Measurements from ENCODE around the gene ELAVL3.

The ELAVL3 gene

DNA sequence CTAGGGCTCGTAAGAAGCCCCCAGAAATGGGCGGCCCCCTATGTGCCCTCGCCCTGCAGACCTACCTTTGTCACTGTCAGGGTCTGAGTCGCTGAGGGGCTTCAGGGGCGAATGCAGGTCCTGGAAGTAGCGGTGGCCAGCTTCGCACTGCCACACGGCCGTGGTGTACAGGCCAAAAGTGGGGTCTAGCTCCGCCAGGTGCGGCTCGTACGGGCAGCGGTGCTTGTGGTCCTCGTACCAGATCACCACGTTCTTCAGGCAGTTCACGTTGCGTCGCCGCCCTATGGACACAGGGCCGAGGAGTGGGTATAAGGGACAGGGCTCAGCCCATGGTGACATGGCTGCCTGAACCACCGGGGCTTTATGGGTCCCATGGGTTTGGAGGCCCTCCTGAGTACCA lies 15.0 kb upstream of the ELAVL3 start:
- Histone ChIP-seq H3K27ac (no peak overlapping the region), H3K4me3 (ENCODE audit: low read depth, low read length) (no peak overlapping the region), H3K9me3 (ENCODE audit: severe bottlenecking) (no peaks in the 10 kb centered on the region), H3K36me3 (peaks cover 9% of the 10 kb centered on the region), H3K27me3 (ENCODE audit: insufficient read depth, low read depth, severe bottlenecking) (no peaks in the 10 kb centered on the region)
- DNase-seq = no peak
- TF ChIP-seq, protein P1, sequence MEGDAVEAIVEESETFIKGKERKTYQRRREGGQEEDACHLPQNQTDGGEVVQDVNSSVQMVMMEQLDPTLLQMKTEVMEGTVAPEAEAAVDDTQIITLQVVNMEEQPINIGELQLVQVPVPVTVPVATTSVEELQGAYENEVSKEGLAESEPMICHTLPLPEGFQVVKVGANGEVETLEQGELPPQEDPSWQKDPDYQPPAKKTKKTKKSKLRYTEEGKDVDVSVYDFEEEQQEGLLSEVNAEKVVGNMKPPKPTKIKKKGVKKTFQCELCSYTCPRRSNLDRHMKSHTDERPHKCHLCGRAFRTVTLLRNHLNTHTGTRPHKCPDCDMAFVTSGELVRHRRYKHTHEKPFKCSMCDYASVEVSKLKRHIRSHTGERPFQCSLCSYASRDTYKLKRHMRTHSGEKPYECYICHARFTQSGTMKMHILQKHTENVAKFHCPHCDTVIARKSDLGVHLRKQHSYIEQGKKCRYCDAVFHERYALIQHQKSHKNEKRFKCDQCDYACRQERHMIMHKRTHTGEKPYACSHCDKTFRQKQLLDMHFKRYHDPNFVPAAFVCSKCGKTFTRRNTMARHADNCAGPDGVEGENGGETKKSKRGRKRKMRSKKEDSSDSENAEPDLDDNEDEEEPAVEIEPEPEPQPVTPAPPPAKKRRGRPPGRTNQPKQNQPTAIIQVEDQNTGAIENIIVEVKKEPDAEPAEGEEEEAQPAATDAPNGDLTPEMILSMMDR (IDR thresholded peaks at IDR 0.05; ENCODE audit: low read depth, low read length) = no peak

DNA sequence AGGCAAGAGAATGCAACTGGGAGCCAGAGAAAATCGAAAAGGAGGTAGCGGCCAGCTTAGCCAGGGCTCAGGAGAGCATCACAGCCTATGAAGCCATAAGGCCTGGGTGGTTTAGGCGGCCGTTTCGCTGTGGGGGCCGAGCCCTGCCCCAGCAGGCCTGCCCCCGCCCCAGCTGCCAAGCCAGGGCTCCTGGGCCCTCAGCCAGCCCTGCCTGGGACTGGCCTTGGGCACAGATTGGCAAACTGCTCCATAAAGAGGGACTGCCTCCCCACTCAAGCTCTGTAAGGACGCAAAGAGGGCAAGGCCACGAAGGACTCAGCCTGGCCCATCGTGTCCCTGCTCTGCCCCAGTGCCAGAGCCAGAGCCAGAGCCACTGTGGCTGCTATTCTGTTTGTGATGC lies 14.6 kb upstream of the ELAVL3 start:
- Histone ChIP-seq H3K36me3 (peaks cover 9% of the 10 kb centered on the region), H3K4me3 (ENCODE audit: low read depth, low read length) (no peak overlapping the region), H3K27me3 (ENCODE audit: insufficient read depth, low read depth, severe bottlenecking) (no peaks in the 10 kb centered on the region), H3K9me3 (ENCODE audit: severe bottlenecking) (no peaks in the 10 kb centered on the region), H3K27ac (no peak overlapping the region)
- no peak for DNase-seq
- TF ChIP-seq, protein P1 (IDR thresholded peaks at IDR 0.05; ENCODE audit: low read depth, low read length) = no peak

DNA sequence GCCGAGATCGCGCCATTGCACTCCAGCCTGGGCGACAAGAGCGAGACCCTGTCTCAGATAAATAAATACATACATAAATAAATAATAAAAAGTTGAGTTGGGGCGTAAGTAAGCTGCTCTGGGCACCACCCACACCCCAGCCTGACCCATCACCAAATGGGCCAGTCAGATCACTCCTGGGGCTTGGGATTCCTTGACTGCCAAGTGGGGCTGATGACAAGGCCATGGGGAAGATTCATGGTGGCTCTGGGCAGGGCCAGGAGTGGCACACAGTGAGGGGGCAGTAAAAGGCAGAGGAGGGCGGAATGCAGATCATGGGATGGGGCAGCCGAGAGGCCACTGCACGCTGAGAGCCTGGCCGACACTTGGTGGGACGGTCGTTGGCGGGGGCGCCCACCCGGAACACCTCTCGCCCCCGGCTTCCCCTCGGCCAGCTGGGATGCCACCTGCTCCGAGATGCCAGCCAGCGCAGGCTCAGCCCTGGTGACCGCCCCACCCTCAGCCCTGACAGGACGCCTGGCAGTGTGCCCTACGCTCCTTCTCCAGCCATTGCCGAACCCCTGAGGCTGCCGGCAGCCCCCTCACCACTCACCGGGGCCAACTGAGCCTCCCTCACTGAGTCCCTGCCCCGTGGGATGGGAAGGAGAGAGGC lies 13.9 kb upstream of the ELAVL3 start:
- TF ChIP-seq, protein P1 (IDR thresholded peaks at IDR 0.05; ENCODE audit: low read depth, low read length) = no peak
- H3K9me3 ChIP-seq (ENCODE audit: severe bottlenecking) = no peaks in the 10 kb centered on the region
- no peak for DNase-seq
- H3K27ac ChIP-seq = no peak overlapping the region
- peaks cover 9% of the 10 kb centered on the region for H3K36me3 ChIP-seq
- H3K27me3 ChIP-seq (ENCODE audit: insufficient read depth, low read depth, severe bottlenecking) = no peaks in the 10 kb centered on the region
- no peak overlapping the region for H3K4me3 ChIP-seq (ENCODE audit: low read depth, low read length)

DNA sequence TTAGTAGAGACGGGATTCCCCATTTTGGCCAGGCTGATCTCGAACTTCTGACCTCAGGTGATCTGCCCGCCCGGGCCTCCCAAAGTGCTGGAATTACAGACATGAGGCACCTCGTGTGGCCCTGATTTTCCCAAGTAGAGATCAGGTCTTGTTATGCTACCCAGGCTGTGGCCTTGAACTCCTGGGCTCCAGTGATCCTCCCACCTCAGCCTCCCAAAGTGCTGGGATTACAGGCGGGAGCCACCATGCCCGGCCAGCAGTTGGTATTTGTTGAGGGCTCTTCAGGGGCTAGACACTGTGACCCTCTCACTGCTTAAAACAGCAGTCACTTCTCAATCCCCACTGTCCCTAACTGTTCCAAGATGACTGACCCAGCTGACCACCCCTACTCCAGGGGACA lies 8.5 kb upstream of the ELAVL3 start:
- no peak overlapping the region for H3K27ac ChIP-seq
- TF ChIP-seq, protein P1 (IDR thresholded peaks at IDR 0.05; ENCODE audit: low read depth, low read length) = no peak
- H3K27me3 ChIP-seq (ENCODE audit: insufficient read depth, low read depth, severe bottlenecking) = no peaks in the 10 kb centered on the region
- peaks cover 5% of the 10 kb centered on the region; the same call in 1 of the 2 replicates for H3K36me3 ChIP-seq
- H3K4me3 ChIP-seq (ENCODE audit: low read depth, low read length) = no peak overlapping the region
- no peaks in the 10 kb centered on the region for H3K9me3 ChIP-seq (ENCODE audit: severe bottlenecking)
- DNase-seq = no peak

DNA sequence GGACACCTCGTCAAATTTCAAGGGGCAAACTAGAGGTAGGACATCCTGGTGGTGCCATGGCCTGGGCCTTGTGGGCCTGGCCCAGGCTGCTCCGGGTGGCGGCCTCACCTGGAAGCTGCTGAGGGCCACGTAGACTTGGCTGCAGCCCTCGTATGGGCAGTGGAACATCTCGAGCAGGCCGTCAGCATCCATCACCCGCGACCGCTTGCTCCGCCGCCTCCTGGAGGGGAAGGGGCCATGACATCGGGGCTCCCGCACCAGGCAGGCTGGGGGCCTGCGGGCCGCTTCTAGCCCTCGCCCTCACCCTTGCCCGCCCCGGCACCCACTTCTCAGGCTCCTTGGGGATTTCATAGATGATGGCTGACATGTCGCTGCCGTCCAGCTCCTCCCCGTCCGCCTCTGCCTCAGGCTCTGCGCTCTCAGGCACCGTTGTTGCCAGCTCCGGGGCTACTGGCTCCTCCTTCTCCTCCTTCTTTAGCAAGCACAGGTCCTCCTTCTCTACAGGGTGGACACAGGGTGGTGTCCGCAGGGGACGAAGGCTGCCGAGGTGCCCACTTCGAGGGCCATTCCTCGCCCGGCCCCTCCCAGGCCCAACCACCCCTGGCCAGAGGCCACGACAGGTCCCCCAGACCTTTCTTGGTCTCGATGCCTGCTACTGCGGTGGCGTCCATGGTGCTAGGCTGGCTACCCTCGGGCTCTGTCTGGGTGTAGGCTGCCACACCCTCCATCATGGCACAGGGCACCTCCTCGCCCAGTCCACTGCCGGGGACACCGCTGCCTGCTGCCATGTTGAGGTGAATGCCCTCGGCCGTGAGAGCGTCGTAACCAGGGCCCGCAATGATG lies 6.0 kb upstream of the ELAVL3 start:
- TF ChIP-seq, protein P1 (IDR thresholded peaks at IDR 0.05; ENCODE audit: low read depth, low read length) = no peak
- DNase-seq = no peak
- Histone ChIP-seq H3K36me3 (peaks cover 3% of the 10 kb centered on the region; the same call in 1 of the 2 replicates), H3K27me3 (ENCODE audit: insufficient read depth, low read depth, severe bottlenecking) (peaks cover 5% of the 10 kb centered on the region), H3K27ac (no peak overlapping the region), H3K9me3 (ENCODE audit: severe bottlenecking) (no peaks in the 10 kb centered on the region), H3K4me3 (ENCODE audit: low read depth, low read length) (no peak overlapping the region)

All from WERI-Rb-1 (cell line).